ENCODE measurements around the gene PRDM12.

PRDM12 gene

DNA sequence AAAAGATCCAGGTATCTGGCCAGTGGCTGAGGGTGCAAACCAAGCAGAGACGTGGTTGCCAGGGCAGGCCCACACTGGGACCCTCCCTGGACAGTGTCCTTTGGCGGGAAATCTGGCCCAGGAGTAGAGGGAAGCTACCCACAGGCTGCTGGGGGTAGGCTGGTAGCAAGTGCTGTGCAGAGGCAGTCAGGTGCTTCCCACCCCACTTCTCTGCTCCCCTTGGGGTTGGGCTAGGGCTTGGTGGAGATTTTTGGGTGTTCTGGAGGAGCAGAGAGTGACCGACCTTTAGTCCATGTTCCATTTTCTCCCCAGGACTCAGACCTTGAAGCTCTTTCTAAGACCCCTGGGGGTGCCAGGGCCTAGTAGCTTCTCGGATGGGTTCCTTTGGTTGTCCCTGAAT is 5.6 kb downstream of the PRDM12 start:
- no peak for DNase-seq (ENCODE audit: low read depth)
- no peak overlapping the region for H3K4me3 ChIP-seq (ENCODE audit: low read length)
- TF ChIP-seq, protein P1, sequence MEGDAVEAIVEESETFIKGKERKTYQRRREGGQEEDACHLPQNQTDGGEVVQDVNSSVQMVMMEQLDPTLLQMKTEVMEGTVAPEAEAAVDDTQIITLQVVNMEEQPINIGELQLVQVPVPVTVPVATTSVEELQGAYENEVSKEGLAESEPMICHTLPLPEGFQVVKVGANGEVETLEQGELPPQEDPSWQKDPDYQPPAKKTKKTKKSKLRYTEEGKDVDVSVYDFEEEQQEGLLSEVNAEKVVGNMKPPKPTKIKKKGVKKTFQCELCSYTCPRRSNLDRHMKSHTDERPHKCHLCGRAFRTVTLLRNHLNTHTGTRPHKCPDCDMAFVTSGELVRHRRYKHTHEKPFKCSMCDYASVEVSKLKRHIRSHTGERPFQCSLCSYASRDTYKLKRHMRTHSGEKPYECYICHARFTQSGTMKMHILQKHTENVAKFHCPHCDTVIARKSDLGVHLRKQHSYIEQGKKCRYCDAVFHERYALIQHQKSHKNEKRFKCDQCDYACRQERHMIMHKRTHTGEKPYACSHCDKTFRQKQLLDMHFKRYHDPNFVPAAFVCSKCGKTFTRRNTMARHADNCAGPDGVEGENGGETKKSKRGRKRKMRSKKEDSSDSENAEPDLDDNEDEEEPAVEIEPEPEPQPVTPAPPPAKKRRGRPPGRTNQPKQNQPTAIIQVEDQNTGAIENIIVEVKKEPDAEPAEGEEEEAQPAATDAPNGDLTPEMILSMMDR (conservative IDR thresholded peaks at IDR 0.05; ENCODE audit: low read depth, low read length), result no peak

DNA sequence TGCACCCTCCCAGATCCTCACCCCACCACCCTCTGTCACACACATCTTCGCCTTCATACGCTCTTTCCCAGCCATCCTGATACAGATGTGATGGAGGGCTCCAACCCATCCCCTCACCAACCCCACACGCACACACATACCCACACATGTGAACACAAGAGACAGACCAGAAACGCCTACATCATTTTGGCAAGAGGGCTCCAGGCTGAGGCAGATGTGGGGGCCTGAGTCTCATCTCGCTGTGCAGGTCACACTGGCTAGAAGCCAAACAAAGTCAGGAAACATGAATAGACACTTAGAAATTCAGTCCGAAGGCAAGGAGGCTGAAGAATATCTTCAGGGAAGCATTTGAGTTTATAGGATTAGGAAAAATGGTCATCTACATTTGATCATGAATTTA is 6.2 kb downstream of the PRDM12 start:
- no peak overlapping the region for H3K4me3 ChIP-seq (ENCODE audit: low read length)
- no peak for DNase-seq (ENCODE audit: low read depth)
- TF ChIP-seq, protein P1 (conservative IDR thresholded peaks at IDR 0.05; ENCODE audit: low read depth, low read length), result no peak

DNA sequence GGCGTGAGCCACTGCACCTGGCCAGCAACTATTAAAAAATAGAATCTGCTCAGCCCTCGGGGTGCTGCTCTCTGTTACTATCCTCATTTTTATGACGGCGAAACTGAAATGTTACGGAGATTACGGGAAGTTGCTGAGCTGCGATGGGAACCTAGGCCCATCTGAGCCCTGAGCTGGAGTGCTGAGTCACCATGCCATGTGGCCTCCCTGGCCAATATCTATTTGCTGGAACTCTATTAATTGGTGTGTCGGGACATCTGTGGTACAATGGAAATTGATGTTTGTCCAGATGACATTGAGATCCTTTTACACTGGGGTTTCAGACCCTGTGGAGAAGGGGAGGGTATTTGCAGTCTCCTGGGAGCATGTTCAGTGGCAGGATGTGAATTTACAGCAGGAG is 8.1 kb downstream of the PRDM12 start:
- H3K4me3 ChIP-seq (ENCODE audit: low read length), result no peak overlapping the region
- TF ChIP-seq, protein P1 (conservative IDR thresholded peaks at IDR 0.05; ENCODE audit: low read depth, low read length), result no peak
- DNase-seq (ENCODE audit: low read depth), result no peak

DNA sequence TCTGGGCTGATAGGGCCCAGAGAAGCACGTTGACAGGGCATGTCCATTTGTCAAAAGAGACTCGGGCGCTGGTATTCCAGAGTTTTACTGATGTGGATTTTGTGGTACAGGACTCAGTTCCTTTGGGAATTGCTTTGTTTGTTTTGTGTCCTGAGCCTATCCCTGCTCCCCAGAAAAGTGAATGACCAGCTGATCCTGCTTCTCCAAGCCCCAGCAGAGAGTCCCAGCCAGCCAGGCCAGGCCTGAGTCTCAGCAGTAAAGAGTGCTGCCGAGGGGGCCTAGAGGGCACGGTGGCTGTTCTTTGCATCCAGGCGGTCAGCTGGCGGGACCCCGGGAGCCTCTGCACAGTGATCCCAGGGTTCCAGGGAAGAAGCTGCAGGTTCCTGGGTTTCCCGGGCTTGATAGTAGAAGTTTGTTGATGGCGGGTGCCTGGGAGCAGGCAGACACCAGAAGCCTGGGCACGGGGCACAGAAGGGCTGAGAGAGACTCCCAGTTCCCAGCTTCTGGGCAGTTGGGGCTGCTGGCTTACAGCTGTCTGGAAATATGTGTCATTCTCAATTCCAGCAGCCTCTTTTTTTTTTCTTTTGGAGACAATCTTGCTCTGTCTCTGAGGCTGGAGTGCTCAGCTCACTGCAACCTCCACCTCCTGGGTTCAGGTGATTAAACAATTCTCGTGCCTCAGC is 8.7 kb downstream of the PRDM12 start:
- no peak for DNase-seq (ENCODE audit: low read depth)
- TF ChIP-seq, protein P1 (conservative IDR thresholded peaks at IDR 0.05; ENCODE audit: low read depth, low read length), result no peak
- H3K4me3 ChIP-seq (ENCODE audit: low read length), result no peak overlapping the region

DNA sequence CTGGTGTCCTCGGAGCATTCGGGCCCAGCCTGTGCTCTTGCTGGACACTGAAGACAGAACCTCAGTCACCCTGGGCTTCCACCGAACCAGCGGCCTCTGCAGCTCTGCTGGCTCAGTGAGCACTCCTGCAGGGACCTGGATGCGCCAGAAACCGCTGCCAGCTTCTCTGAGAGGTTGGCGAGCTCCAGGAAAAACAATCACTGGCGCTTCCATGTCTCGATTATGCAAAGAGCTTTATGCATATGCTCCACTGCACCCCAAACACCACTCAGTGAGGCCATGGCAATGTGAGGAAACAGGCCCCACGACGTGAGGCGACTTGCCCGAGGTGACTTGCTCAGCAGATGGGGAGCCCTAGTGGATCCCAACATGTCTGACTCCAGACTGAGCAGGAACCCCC is 11.0 kb downstream of the PRDM12 start:
- no peak for DNase-seq (ENCODE audit: low read depth)
- TF ChIP-seq, protein P1 (conservative IDR thresholded peaks at IDR 0.05; ENCODE audit: low read depth, low read length), result no peak
- no peak overlapping the region for H3K4me3 ChIP-seq (ENCODE audit: low read length)

DNA sequence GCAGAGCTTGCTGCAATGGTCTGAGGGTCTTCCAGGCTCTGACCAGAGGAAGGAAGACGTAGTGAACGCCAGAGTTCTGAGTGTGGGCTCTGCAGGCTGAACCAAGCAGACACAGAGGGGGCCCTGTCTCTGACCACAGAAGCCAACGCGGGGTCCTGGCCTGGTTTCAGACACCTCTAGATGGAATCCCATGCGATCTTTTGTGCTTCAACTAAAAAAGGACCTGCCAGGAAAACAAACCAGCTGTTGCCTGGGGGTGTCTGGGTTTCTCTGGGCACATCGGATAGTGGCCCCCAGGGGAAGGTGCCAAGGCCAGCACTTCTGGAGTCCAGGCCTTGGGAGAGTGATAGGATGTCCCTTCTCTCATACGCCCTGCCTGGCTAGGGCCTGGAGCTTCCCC is 12.9 kb downstream of the PRDM12 start:
- no peak for DNase-seq (ENCODE audit: low read depth)
- TF ChIP-seq, protein P1 (conservative IDR thresholded peaks at IDR 0.05; ENCODE audit: low read depth, low read length), result no peak
- no peak overlapping the region for H3K4me3 ChIP-seq (ENCODE audit: low read length)

Measured in retinal pigment epithelial cell (primary cell).